Heart right ventricle (tissue), 16 donors: ENCODE measurements around the gene TEX22. TPM values are rescaled to one million over a fixed set of nuclear protein-coding genes. Genes with fewer than 3 reads are reported as not detected.

Source experiments
- ATAC-seq, 8 donors: fragments of 200-7000 bp; cut with Tn5 transposase; one replicate each; pipeline ENCODE4 v1.9.1; 2020; ENCODE audit warnings: mild to moderate bottlenecking in 8 of 8, moderate library complexity in 8 of 8, moderate number of reproducible peaks in 1 of 8
- DNase-seq, 2 donors: peaks; one replicate each; pipeline ENCODE4 v3.0.0-alpha.2; 2020
- H3K27ac ChIP-seq, 10 donors: fragments of 200-600 bp; sonication (generic) in 2 of 10; one replicate each; pipeline versions ENCODE4 v1.5.0 to v1.8.0; 2020 to 2022; ENCODE audit warnings: mild to moderate bottlenecking in 3 of 10
- H3K27me3 ChIP-seq, 7 donors: fragments of 200-600 bp; one replicate each; pipeline ENCODE4 v1.8.0; 2021 to 2022; ENCODE audit warnings: mild to moderate bottlenecking in 2 of 7
- H3K36me3 ChIP-seq, 9 donors: fragments of 200-600 bp; sonication (generic) in 1 of 9; one replicate each; pipeline versions ENCODE4 v1.5.0 to v1.8.0; 2020 to 2022; ENCODE audit warnings: mild to moderate bottlenecking in 2 of 9
- H3K4me1 ChIP-seq, 9 donors: fragments of 200-600 bp; sonication (generic) in 1 of 9; one replicate each; pipeline versions ENCODE4 v1.5.0 to v1.8.0; 2020 to 2022; ENCODE audit warnings: mild to moderate bottlenecking in 4 of 9
- H3K4me3 ChIP-seq, 10 donors: fragments of 200-600 bp; sonication (generic) in 2 of 10; one replicate each; pipeline versions ENCODE4 v1.5.0 to v1.8.0; 2020 to 2022; ENCODE audit warnings: mild to moderate bottlenecking in 7 of 10, moderate library complexity in 2 of 10
- H3K9me3 ChIP-seq, 11 donors: fragments of 200-600 bp in 10 of 11; sonication (generic) in 2 of 11; one replicate each; pipeline versions ENCODE4 v1.5.0 to v1.8.0; 2013 to 2022; ENCODE audit warnings: mild to moderate bottlenecking in 2 of 11, control low read depth in 1 of 11, moderate library complexity in 1 of 11
- WGBS, 2 donors: extraction: QIAGEN DNeasy Blood & Tissue Kit; methylation state at CpG; one replicate each; pipeline ENCODE4 v1.1.7; 2013; ENCODE audit warnings: inconsistent platforms in 1 of 2; 5-methylcytosine and 5-hydroxymethylcytosine counted together
- intact Hi-C, 10 donors: fragments of 100-400 bp; cut with DNase I; formaldehyde crosslinking; loops; one replicate each; pipeline versions ENCODE4 v1.11.1 to v1.14.2; 2022
- polyA plus RNA-seq, 2 donors: library from polyadenylated mRNA; stranded (reverse); fragments of 200-250 nt; gene quantifications; one replicate each; pipeline ENCODE4 v1.2.3, GENCODE V29; 2013
- total RNA-seq, 10 donors: library from RNA; stranded (reverse); fragmentation: NEBNext Ultra II Directional in 3 of 10; extraction: Animal tissue kit (Norgen Biotek cat#: 25700) in 3 of 10; gene quantifications; one replicate each; pipeline versions ENCODE4 v1.2.1 to v1.2.4, GENCODE V29; 2021 to 2023
- TF ChIP-seq, protein P1 (sequence below), 9 donors: fragments of 200-600 bp; sonication (generic) in 2 of 9; IDR thresholded peaks; one replicate each; pipeline versions ENCODE4 v1.5.0 to v1.8.0; 2021 to 2022; ENCODE audit warnings: antibody characterized with exemption in 9 of 9, mild to moderate bottlenecking in 5 of 9, moderate library complexity in 1 of 9
- donor health status: Arrhythmogenic right ventricular cardiomyopathy.
- donor health status: ischemic (EF 13 %, LVEDD 7.1; RV severe dilation, severe dysfunction).
- donor health status: healthy with polysubstance abuse.
- donor health status: DM: no; HTN: yes; CAD: no.
- donor health status: DM: no; HTN: no; CAD: no.
- donor health status: ischemic (EF 25% LVEDD 6.9; RV normal size, moderate dysfunction).
- donor health status: ischemic (EF 25% LVEDD 5.7; RV mildly dilated, moderate dysfunction).
- donor health status: healthy.
- donor health status: DM: yes; HTN: yes; CAD: no.
- donor health status: Ischemic cardiomyopathy.
- donor health status: ischemic (EF 35%, LVEDD 5.7; RV mildly dilated, moderate dysfunction).
- donor health status: nonischemic (EF 11% LVEDD 7.7; RV severe dilation, severe dysfunction).
- donor health status: DM: yes; HTN: yes; CAD: no.
- donor health status: PGD.
- donor health status: ischemic (EF 29% LVEDD 5.4; RV normal size, mild dysfunction).
- donor health status: nonischemic (EF 23%, LVEDD 6.1; RV moderate dilation, normal function).

The TEX22 gene
- total and polyA plus RNA-seq, 12 donors: 0.07 to 2.0 (median 0.66) TPM; not detected in 2

DNA sequence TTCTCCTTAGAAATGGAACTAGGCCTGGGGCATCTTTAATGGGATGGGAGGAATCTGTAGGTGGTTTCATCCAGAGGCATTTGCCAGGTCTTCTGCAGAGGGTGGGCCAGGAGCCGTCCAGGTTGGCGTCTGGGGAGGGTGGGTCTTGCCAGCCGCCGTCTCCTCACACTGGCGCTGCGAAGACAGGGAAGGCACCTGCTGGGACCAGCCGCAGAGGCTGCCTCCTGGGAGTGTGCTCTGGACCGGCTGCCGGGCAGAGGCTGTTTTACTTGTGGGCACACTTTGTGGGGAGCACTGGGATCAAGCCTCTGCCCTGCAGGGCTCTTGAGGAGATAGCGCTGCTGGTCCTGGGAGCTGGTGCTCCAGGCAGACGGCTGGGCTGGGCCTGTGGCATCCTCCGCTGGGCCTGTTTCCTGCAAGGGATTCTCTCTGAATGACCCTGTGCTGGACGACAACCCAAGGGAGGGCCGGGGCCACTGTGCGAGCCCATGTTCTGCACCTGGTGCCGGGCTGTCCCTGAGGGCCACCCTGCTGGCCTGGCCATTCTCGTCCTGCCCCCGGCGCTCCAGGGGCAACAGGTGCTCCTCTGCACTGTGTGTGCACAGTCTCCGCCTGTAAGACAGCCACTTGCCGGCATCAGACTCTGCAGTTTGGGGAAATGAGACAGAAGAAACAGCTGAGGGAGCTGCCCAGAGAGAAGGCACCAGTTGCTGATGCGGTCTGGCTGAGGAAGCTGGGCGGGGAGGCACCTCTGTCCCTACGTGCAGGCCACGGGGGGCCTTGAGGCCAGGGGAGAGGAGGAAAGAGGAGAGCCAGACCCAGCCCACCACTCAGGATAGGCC, 10.0 kb upstream of the TEX22 start:
- ATAC-seq: peak in 2 of 8 donors; percentile 13 to 31
- H3K27me3 ChIP-seq: no peaks in the 10 kb centered on the region

DNA sequence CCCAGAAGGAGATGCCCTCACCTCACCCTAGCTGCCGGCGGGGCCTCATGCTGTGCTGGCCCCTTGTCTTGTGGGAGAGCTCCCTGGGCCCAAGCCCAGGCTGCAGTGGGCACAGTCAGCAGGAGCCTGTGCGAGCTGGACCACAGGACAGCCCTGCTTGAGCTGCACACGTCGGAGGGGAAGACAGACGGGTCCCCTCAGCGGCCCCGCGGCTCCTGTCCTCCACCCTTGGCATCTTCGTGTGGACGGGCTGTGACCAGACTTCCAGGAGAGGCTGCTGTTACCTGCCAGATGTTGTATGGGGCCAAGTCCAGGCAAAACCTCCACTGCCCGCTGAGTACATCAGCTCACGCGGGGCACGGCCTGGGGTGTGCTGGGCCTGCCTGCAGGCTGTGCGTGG, 9.4 kb upstream of the TEX22 start:
- ATAC-seq: peak in 1 of 8 donors; percentile 4
- peaks cover 0 to 73% (median 10%) of the 10 kb centered on the region in 9 donors for H3K36me3 ChIP-seq
- H3K27ac ChIP-seq: peak overlapping the region in 4 of 10 donors; percentile 17 to 83 (median 45)
- H3K9me3 ChIP-seq: no peaks in the 10 kb centered on the region
- H3K27me3 ChIP-seq: no peaks in the 10 kb centered on the region
- no peak overlapping the region for H3K4me3 ChIP-seq
- peaks cover 0 to 49% (median 0%) of the 10 kb centered on the region in 9 donors for H3K4me1 ChIP-seq
- WGBS, 2 donors: 90% methylated on average over 16 of the region's 16 CpGs
- TF ChIP-seq, protein P1, sequence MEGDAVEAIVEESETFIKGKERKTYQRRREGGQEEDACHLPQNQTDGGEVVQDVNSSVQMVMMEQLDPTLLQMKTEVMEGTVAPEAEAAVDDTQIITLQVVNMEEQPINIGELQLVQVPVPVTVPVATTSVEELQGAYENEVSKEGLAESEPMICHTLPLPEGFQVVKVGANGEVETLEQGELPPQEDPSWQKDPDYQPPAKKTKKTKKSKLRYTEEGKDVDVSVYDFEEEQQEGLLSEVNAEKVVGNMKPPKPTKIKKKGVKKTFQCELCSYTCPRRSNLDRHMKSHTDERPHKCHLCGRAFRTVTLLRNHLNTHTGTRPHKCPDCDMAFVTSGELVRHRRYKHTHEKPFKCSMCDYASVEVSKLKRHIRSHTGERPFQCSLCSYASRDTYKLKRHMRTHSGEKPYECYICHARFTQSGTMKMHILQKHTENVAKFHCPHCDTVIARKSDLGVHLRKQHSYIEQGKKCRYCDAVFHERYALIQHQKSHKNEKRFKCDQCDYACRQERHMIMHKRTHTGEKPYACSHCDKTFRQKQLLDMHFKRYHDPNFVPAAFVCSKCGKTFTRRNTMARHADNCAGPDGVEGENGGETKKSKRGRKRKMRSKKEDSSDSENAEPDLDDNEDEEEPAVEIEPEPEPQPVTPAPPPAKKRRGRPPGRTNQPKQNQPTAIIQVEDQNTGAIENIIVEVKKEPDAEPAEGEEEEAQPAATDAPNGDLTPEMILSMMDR (IDR thresholded peaks at IDR 0.05): no peak
- intact Hi-C loops: no loop called here
- no peak for DNase-seq

More for the DNA sequence above, 10.0 kb upstream of the TEX22 start:
- intact Hi-C loops: no loop called here
- Histone ChIP-seq H3K36me3 (peaks cover 0 to 76% (median 10%) of the 10 kb centered on the region in 9 donors), H3K4me3 (no peak overlapping the region), H3K9me3 (no peaks in the 10 kb centered on the region), H3K4me1 (peaks cover 0 to 44% (median 0%) of the 10 kb centered on the region in 9 donors), H3K27ac (peak overlapping the region in 2 of 10 donors; percentile 34 to 83)
- 87 to 92% methylated on average over 25 of the region's 25 CpGs for WGBS, 2 donors
- TF ChIP-seq, protein P1 (IDR thresholded peaks at IDR 0.05): no peak
- DNase-seq: peak in 1 of 2 donors; percentile 31

GRCh38 chr14:105389534-105389933, 8.8 kb upstream of the TEX22 start:
- WGBS, 2 donors: 77 to 83% methylated on average over 12 of the region's 12 CpGs
- peak in 1 of 2 donors; percentile 20 for DNase-seq
- H3K4me1 ChIP-seq: peaks cover 0 to 55% (median 0%) of the 10 kb centered on the region in 9 donors
- no peaks in the 10 kb centered on the region for H3K9me3 ChIP-seq
- peak in 4 of 8 donors; percentile 15 to 39 (median 32) for ATAC-seq
- H3K4me3 ChIP-seq: no peak overlapping the region
- no peaks in the 10 kb centered on the region for H3K27me3 ChIP-seq
- H3K27ac ChIP-seq: peak overlapping the region in 5 of 10 donors; percentile 17 to 83 (median 56)
- intact Hi-C loops: no loop called here
- TF ChIP-seq, protein P1 (IDR thresholded peaks at IDR 0.05): no peak
- peaks cover 0 to 73% (median 10%) of the 10 kb centered on the region in 9 donors for H3K36me3 ChIP-seq

- WGBS, 2 donors: 80 to 83% methylated on average over 27 of the region's 27 CpGs
- peak in 6 of 8 donors; percentile 8 to 44 (median 22) for ATAC-seq
- TF ChIP-seq, protein P1 (IDR thresholded peaks at IDR 0.05): no peak
- peak in 1 of 2 donors; percentile 40 for DNase-seq
- peaks cover 0 to 58% (median 0%) of the 10 kb centered on the region in 9 donors for H3K4me1 ChIP-seq
- peak overlapping the region in 5 of 10 donors; percentile 17 to 83 (median 56) for H3K27ac ChIP-seq
- no peaks in the 10 kb centered on the region for H3K9me3 ChIP-seq
- no peak overlapping the region for H3K4me3 ChIP-seq
- no peaks in the 10 kb centered on the region for H3K27me3 ChIP-seq
- intact Hi-C loops: loop anchor here in 1 of 10 donors (10.0 kb wide), 1 partner anchor 95 kb away; the partner anchor contains the start of gene CRIP1
- H3K36me3 ChIP-seq: peaks cover 0 to 73% (median 3%) of the 10 kb centered on the region in 9 donors
These were observed 8.1 kb upstream of the TEX22 start for GRCh38 chr14:105389976-105390848.
